ENCODE data around the gene PRSS22. TPM values are rescaled to one million over a fixed set of nuclear protein-coding genes. Genes with fewer than 3 reads are reported as not detected.
A peak's percentile ranks its signal among the peaks of the same experiment; 100 is the strongest.

PRSS22 gene
- total and polyA plus RNA-seq, 10 of the 15 experiments (the other 5 are each of a cell fraction or from before 2014, with no cell fraction given), result not detected

- no peak overlapping the region for H3K9ac ChIP-seq (ENCODE audit: control insufficient read depth, insufficient read depth, low read length)
- FAIRE-seq (no peak), ATAC-seq (peak; percentile 90), DNase-seq (ENCODE audit: low read depth, low spot score) (no peak)
- H3K79me2 ChIP-seq (ENCODE audit: control insufficient read depth, insufficient read depth, low read length), result no peaks in the 10 kb centered on the region
- no peaks in the 10 kb centered on the region for H3K27me3 ChIP-seq (replicated peaks in 1 of 2; ENCODE audit: control insufficient read depth in 2 of 2, insufficient read depth in 2 of 2, low read length in 1 of 2)
- intact Hi-C loops (cut with micrococcal nuclease; ENCODE audit: unreplicated experiment) (no loop called here), in situ Hi-C loops (cut with MboI) (no loop called here)
- no peak overlapping the region for H2AFZ ChIP-seq (ENCODE audit: control insufficient read depth, low read depth, low read length)
- H4K20me1 ChIP-seq (ENCODE audit: control insufficient read depth, insufficient read depth), result no peaks in the 10 kb centered on the region
- H3K9me3 ChIP-seq (replicated peaks; ENCODE audit: control insufficient read depth, insufficient read depth, low read length), result no peaks in the 10 kb centered on the region
- H3K4me1 ChIP-seq (ENCODE audit: control insufficient read depth, insufficient read depth, low read length), result no peaks in the 10 kb centered on the region
- H3K27ac ChIP-seq (ENCODE audit: control insufficient read depth, insufficient read depth), result no peak overlapping the region
- ChIA-PET POLR2A (interaction anchor here (0.6 to 3.4 kb wide), 3 partner anchors 12 to 14 kb away, joined by 3 to 20 read pairs (median 4); partner anchors contain the start of genes FLYWCH1 and FLYWCH2), SMC1A (ENCODE audit: uncharacterized antibody, unreplicated experiment) (interaction anchor here (0.8 to 1.2 kb wide), 3 partner anchors 10 to 14 kb away, joined by 3 read pairs; partner anchors contain the start of gene FLYWCH2), RAD21 (ENCODE audit: unreplicated experiment) (interaction anchor here (0.8 to 1.6 kb wide), 4 partner anchors 10 to 29 kb away, joined by 3 to 12 read pairs (median 4); partner anchors contain the start of genes FLYWCH1 and FLYWCH2), CTCF (interaction anchor here (0.7 to 1.2 kb wide), 4 partner anchors 9 to 21 kb away, joined by 3 to 6 read pairs (median 4); partner anchors contain the start of gene FLYWCH2)
- no peak overlapping the region for H3K4me3 ChIP-seq
- H3K4me2 ChIP-seq (ENCODE audit: control insufficient read depth, insufficient read depth), result no peak overlapping the region
- 9% methylated on average over 7 of the region's 7 CpGs for WGBS (ENCODE audit: insufficient coverage, insufficient replicate concordance, low lambda C conversion rate, missing lambda C conversion rate)
- no TSS peak for BruUV-seq (replicated peaks)
- H3K36me3 ChIP-seq (ENCODE audit: control insufficient read depth in 2 of 2, insufficient read depth in 2 of 2, low read length in 1 of 2), result no peaks in the 10 kb centered on the region
- TF ChIP-seq BMI1 (IDR thresholded peaks at IDR 0.05; ENCODE audit: borderline replicate concordance) (no peak), HDGF (IDR thresholded peaks at IDR 0.05) (peak; percentile 17; the same call in 1 of the 2 replicates), POLR2AphosphoS2 (IDR thresholded peaks at IDR 0.05; ENCODE audit: low read depth, low read length) (no peak), ATF7 (IDR thresholded peaks at IDR 0.05; ENCODE audit: low read depth) (peak; percentile 42; the same call in 1 of the 2 replicates), SUZ12 (IDR thresholded peaks at IDR 0.05; ENCODE audit: unreplicated experiment) (no peak), EED (IDR thresholded peaks at IDR 0.05; ENCODE audit: low read depth) (no peak), CHD2 (IDR thresholded peaks at IDR 0.05; ENCODE audit: borderline replicate concordance, low read depth, low read length) (no peak), BACH1 (IDR thresholded peaks at IDR 0.05; ENCODE audit: borderline replicate concordance) (no peak), RFX5 (IDR thresholded peaks at IDR 0.05; ENCODE audit: low read depth, low read length) (no peak), CEBPZ (IDR thresholded peaks at IDR 0.05; ENCODE audit: low read depth, low read length) (no peak), ZBTB4 (CRISPR knock-in tag; IDR thresholded peaks at IDR 0.05) (no peak), GATAD2B (conservative IDR thresholded peaks at IDR 0.05; ENCODE audit: low read depth) (no peak), GABPA (IDR thresholded peaks at IDR 0.05; ENCODE audit: low read depth) (no peak), NBN (IDR thresholded peaks at IDR 0.05) (0 out of 2 replicates have a peak, but pooled peaks have one; percentile 24), SP1 (IDR thresholded peaks at IDR 0.05; ENCODE audit: low read depth, low read length) (no peak)
These were observed 39.1 kb upstream of the PRSS22 start for GRCh38 chr16:2897110-2897509.

All from GM12878 (cell line).